ENCODE data around the gene MAP3K7CL.

Gene MAP3K7CL

GRCh38 chr21:29196670-29197191 lies 66.3 kb downstream of the MAP3K7CL start:
- DNase-seq (ENCODE audit: low spot score): no peak

- DNase-seq (ENCODE audit: low spot score): no peak
These were observed 70.7 kb downstream of the MAP3K7CL start for GRCh38 chr21:29201186-29201585.

GRCh38 chr21:29205009-29205408 lies 74.6 kb downstream of the MAP3K7CL start:
- no peak for DNase-seq (ENCODE audit: low spot score)

GRCh38 chr21:29205988-29206387 lies 75.5 kb downstream of the MAP3K7CL start:
- no peak for DNase-seq (ENCODE audit: low spot score)

- no peak for DNase-seq (ENCODE audit: low spot score)
These were observed 76.0 kb downstream of the MAP3K7CL start for GRCh38 chr21:29206445-29206844.

- no peak for DNase-seq (ENCODE audit: low spot score)
These were observed 76.8 kb downstream of the MAP3K7CL start for GRCh38 chr21:29207201-29207600.

GRCh38 chr21:29208044-29208681 lies 77.7 kb downstream of the MAP3K7CL start:
- DNase-seq (ENCODE audit: low spot score): no peak

- no peak for DNase-seq (ENCODE audit: low spot score)
These were observed 78.2 kb downstream of the MAP3K7CL start for GRCh38 chr21:29208682-29209059.

GRCh38 chr21:29209696-29210095 lies 79.3 kb downstream of the MAP3K7CL start:
- DNase-seq (ENCODE audit: low spot score): no peak

GRCh38 chr21:29211205-29211604 lies 80.8 kb downstream of the MAP3K7CL start:
- DNase-seq (ENCODE audit: low spot score): no peak

GRCh38 chr21:29212446-29212845 lies 82.0 kb downstream of the MAP3K7CL start:
- DNase-seq (ENCODE audit: low spot score): no peak

GRCh38 chr21:29213513-29214385 lies 83.3 kb downstream of the MAP3K7CL start:
- DNase-seq (ENCODE audit: low spot score): no peak

GRCh38 chr21:29215709-29216108 lies 85.3 kb downstream of the MAP3K7CL start:
- DNase-seq (ENCODE audit: low spot score): no peak

GRCh38 chr21:29217818-29218291 lies 87.4 kb downstream of the MAP3K7CL start:
- peak; percentile 61 for DNase-seq (ENCODE audit: low spot score)

- DNase-seq (ENCODE audit: low spot score): peak; percentile 58
These were observed 88.3 kb downstream of the MAP3K7CL start for GRCh38 chr21:29218749-29219148.

GRCh38 chr21:29219165-29219770 lies 88.8 kb downstream of the MAP3K7CL start:
- no peak for DNase-seq (ENCODE audit: low spot score)

GRCh38 chr21:29221253-29221744 lies 90.9 kb downstream of the MAP3K7CL start:
- no peak for DNase-seq (ENCODE audit: low spot score)

- no peak for DNase-seq (ENCODE audit: low spot score)
These were observed 93.6 kb downstream of the MAP3K7CL start for GRCh38 chr21:29224006-29224405.
